ENCODE measurements around the gene UBE2L6.

UBE2L6 gene

GRCh38 chr11:57523419-57523818, 44.1 kb downstream of the UBE2L6 start:
- H4K91ac ChIP-seq (ENCODE audit: low read length): no peak overlapping the region
- no peaks in the 10 kb centered on the region for H3K4me1 ChIP-seq (ENCODE audit: control insufficient read depth, insufficient read depth, low read depth, low read length)
- WGBS: 94% methylated on average over 4 of the region's 4 CpGs

GRCh38 chr11:57521116-57521515, 46.4 kb downstream of the UBE2L6 start:
- WGBS: 86% methylated on average over 1 of the region's 2 CpGs
- Histone ChIP-seq H3K79me1 (replicated peaks; ENCODE audit: low read length, poor library complexity, severe bottlenecking) (no peaks in the 10 kb centered on the region), H2BK5ac (ENCODE audit: low read depth, low read length, poor library complexity, severe bottlenecking) (no peak overlapping the region)

More at GRCh38 chr11:57523419-57523818, 44.1 kb downstream of the UBE2L6 start:
- no peak overlapping the region for H2BK15ac ChIP-seq (ENCODE audit: low read depth, poor library complexity, severe bottlenecking)
- H3K36me3 ChIP-seq (ENCODE audit: control insufficient read depth in 1 of 2, insufficient read depth in 2 of 2, low read depth in 1 of 2, low read length in 2 of 2): peaks cover 4 to 17% of the 10 kb centered on the region in 2 experiments
- H3K9ac ChIP-seq (ENCODE audit: low read length): no peak overlapping the region
- DNase-seq: no peak
- H2AK5ac ChIP-seq (ENCODE audit: low read length, severe bottlenecking): no peak overlapping the region
- H3K4me2 ChIP-seq (ENCODE audit: low read length, poor library complexity, severe bottlenecking): no peak overlapping the region
- peaks cover 4% of the 10 kb centered on the region for H3K79me1 ChIP-seq (replicated peaks; ENCODE audit: low read length, poor library complexity, severe bottlenecking)
- no peaks in the 10 kb centered on the region for H3K27me3 ChIP-seq (ENCODE audit: control insufficient read depth in 1 of 2, insufficient read depth in 1 of 2, low read length in 2 of 2)
- no peak overlapping the region for H3K4me3 ChIP-seq (ENCODE audit: insufficient read depth in 1 of 2, low read depth in 1 of 2, low read length in 2 of 2)
- no peak overlapping the region for H2AFZ ChIP-seq (ENCODE audit: low read depth, low read length)
- no peak overlapping the region for H3K14ac ChIP-seq (ENCODE audit: low read length in 2 of 2)
- no peak overlapping the region for H3K23ac ChIP-seq (ENCODE audit: low read length in 2 of 2)
- H2BK120ac ChIP-seq (ENCODE audit: low read depth, low read length): no peak overlapping the region
- no peak overlapping the region for H3K18ac ChIP-seq (ENCODE audit: low read depth in 1 of 2, low read length in 2 of 2)
- no peak overlapping the region for H2BK5ac ChIP-seq (ENCODE audit: low read depth, low read length, poor library complexity, severe bottlenecking)
- no peak overlapping the region for H3K27ac ChIP-seq (ENCODE audit: low read length, poor library complexity, severe bottlenecking)
- peaks cover 4% of the 10 kb centered on the region for H3K9me3 ChIP-seq (ENCODE audit: control insufficient read depth, low read length)
- H2BK12ac ChIP-seq (ENCODE audit: low read length in 2 of 2): no peak overlapping the region
- no peak overlapping the region for H4K8ac ChIP-seq (ENCODE audit: low read length)
- H3K4ac ChIP-seq (ENCODE audit: low read depth in 1 of 2, low read length in 2 of 2): no peak overlapping the region

GRCh38 chr11:57516061-57516443, 51.4 kb downstream of the UBE2L6 start:
- no peaks in the 10 kb centered on the region for H3K36me3 ChIP-seq (ENCODE audit: control insufficient read depth in 1 of 2, insufficient read depth in 2 of 2, low read depth in 1 of 2, low read length in 2 of 2)
- peak overlapping the region; percentile 63 for H4K8ac ChIP-seq (ENCODE audit: low read length)
- no peak overlapping the region for H2AFZ ChIP-seq (ENCODE audit: low read depth, low read length)
- no peak for DNase-seq
- peak overlapping the region; percentile 91 for H3K9ac ChIP-seq (ENCODE audit: low read length)
- H3K14ac ChIP-seq (ENCODE audit: low read length in 2 of 2): no peak overlapping the region
- no peaks in the 10 kb centered on the region for H3K9me3 ChIP-seq (ENCODE audit: control insufficient read depth, low read length)
- H2BK5ac ChIP-seq (ENCODE audit: low read depth, low read length, poor library complexity, severe bottlenecking): no peak overlapping the region
- WGBS: 37% methylated on average over 5 of the region's 5 CpGs
- H3K4ac ChIP-seq (ENCODE audit: low read depth in 1 of 2, low read length in 2 of 2): no peak overlapping the region
- no peaks in the 10 kb centered on the region for H3K79me1 ChIP-seq (replicated peaks; ENCODE audit: low read length, poor library complexity, severe bottlenecking)
- no peak overlapping the region for H2BK12ac ChIP-seq (ENCODE audit: low read length in 2 of 2)
- H3K4me1 ChIP-seq (ENCODE audit: control insufficient read depth, insufficient read depth, low read depth, low read length): peaks cover 14% of the 10 kb centered on the region
- peak overlapping the region; percentile 99 for H3K4me2 ChIP-seq (ENCODE audit: low read length, poor library complexity, severe bottlenecking)
- no peak overlapping the region for H4K91ac ChIP-seq (ENCODE audit: low read length)
- H3K27me3 ChIP-seq (ENCODE audit: control insufficient read depth in 1 of 2, insufficient read depth in 1 of 2, low read length in 2 of 2): no peaks in the 10 kb centered on the region
- H2BK120ac ChIP-seq (ENCODE audit: low read depth, low read length): no peak overlapping the region
- H2BK15ac ChIP-seq (ENCODE audit: low read depth, poor library complexity, severe bottlenecking): no peak overlapping the region
- no peak overlapping the region for H3K23ac ChIP-seq (ENCODE audit: low read length in 2 of 2)
- no peak overlapping the region for H3K27ac ChIP-seq (ENCODE audit: low read length, poor library complexity, severe bottlenecking)
- H2AK5ac ChIP-seq (ENCODE audit: low read length, severe bottlenecking): no peak overlapping the region
- peak overlapping the region; percentile 72 to 84 for H3K4me3 ChIP-seq (ENCODE audit: insufficient read depth in 1 of 2, low read depth in 1 of 2, low read length in 2 of 2)
- H3K18ac ChIP-seq (ENCODE audit: low read depth in 1 of 2, low read length in 2 of 2): no peak overlapping the region

More at GRCh38 chr11:57521116-57521515, 46.4 kb downstream of the UBE2L6 start:
- H3K4me3 ChIP-seq (ENCODE audit: insufficient read depth in 1 of 2, low read depth in 1 of 2, low read length in 2 of 2): no peak overlapping the region
- H2BK120ac ChIP-seq (ENCODE audit: low read depth, low read length): no peak overlapping the region
- no peak overlapping the region for H3K4ac ChIP-seq (ENCODE audit: low read depth in 1 of 2, low read length in 2 of 2)
- DNase-seq: no peak
- H4K91ac ChIP-seq (ENCODE audit: low read length): no peak overlapping the region
- H3K27me3 ChIP-seq (ENCODE audit: control insufficient read depth in 1 of 2, insufficient read depth in 1 of 2, low read length in 2 of 2): no peaks in the 10 kb centered on the region
- no peak overlapping the region for H2BK15ac ChIP-seq (ENCODE audit: low read depth, poor library complexity, severe bottlenecking)
- no peak overlapping the region for H2AFZ ChIP-seq (ENCODE audit: low read depth, low read length)
- peaks cover 4% of the 10 kb centered on the region for H3K9me3 ChIP-seq (ENCODE audit: control insufficient read depth, low read length)
- no peak overlapping the region for H3K14ac ChIP-seq (ENCODE audit: low read length in 2 of 2)
- no peaks in the 10 kb centered on the region for H3K4me1 ChIP-seq (ENCODE audit: control insufficient read depth, insufficient read depth, low read depth, low read length)
- H4K8ac ChIP-seq (ENCODE audit: low read length): no peak overlapping the region
- no peak overlapping the region for H3K9ac ChIP-seq (ENCODE audit: low read length)
- no peak overlapping the region for H3K4me2 ChIP-seq (ENCODE audit: low read length, poor library complexity, severe bottlenecking)
- H3K18ac ChIP-seq (ENCODE audit: low read depth in 1 of 2, low read length in 2 of 2): no peak overlapping the region
- no peak overlapping the region for H3K27ac ChIP-seq (ENCODE audit: low read length, poor library complexity, severe bottlenecking)
- H2AK5ac ChIP-seq (ENCODE audit: low read length, severe bottlenecking): no peak overlapping the region
- H2BK12ac ChIP-seq (ENCODE audit: low read length in 2 of 2): no peak overlapping the region
- no peak overlapping the region for H3K23ac ChIP-seq (ENCODE audit: low read length in 2 of 2)
- H3K36me3 ChIP-seq (ENCODE audit: control insufficient read depth in 1 of 2, insufficient read depth in 2 of 2, low read depth in 1 of 2, low read length in 2 of 2): peaks cover 0 to 10% of the 10 kb centered on the region in 2 experiments

- H4K8ac ChIP-seq (ENCODE audit: low read length): peak within 1 kb of the TSS; percentile 63
- H3K27ac ChIP-seq (ENCODE audit: low read length, poor library complexity, severe bottlenecking): no peak within 1 kb of the TSS
- H3K4me1 ChIP-seq (ENCODE audit: control insufficient read depth, insufficient read depth, low read depth, low read length): peaks cover 14% of the 10 kb centered on the region
- H2BK5ac ChIP-seq (ENCODE audit: low read depth, low read length, poor library complexity, severe bottlenecking): no peak within 1 kb of the TSS
- peak within 1 kb of the TSS; percentile 59 for H4K91ac ChIP-seq (ENCODE audit: low read length)
- peak within 1 kb of the TSS; percentile 27 for H2BK120ac ChIP-seq (ENCODE audit: low read depth, low read length)
- no peak within 1 kb of the TSS for H3K4ac ChIP-seq (ENCODE audit: low read depth in 1 of 2, low read length in 2 of 2)
- no peak within 1 kb of the TSS for H2BK15ac ChIP-seq (ENCODE audit: low read depth, poor library complexity, severe bottlenecking)
- H3K9ac ChIP-seq (ENCODE audit: low read length): peak within 1 kb of the TSS; percentile 91
- no peaks in the 10 kb centered on the region for H3K9me3 ChIP-seq (ENCODE audit: control insufficient read depth, low read length)
- H2BK12ac ChIP-seq (ENCODE audit: low read length in 2 of 2): peak within 1 kb of the TSS in 1 of 2 experiments; percentile 21
- H3K79me1 ChIP-seq (replicated peaks; ENCODE audit: low read length, poor library complexity, severe bottlenecking): no peaks in the 10 kb centered on the region
- peak within 1 kb of the TSS; percentile 41 to 74 for H3K23ac ChIP-seq (ENCODE audit: low read length in 2 of 2)
- DNase-seq: peak; percentile 65
- peak within 1 kb of the TSS; percentile 72 to 84 for H3K4me3 ChIP-seq (ENCODE audit: insufficient read depth in 1 of 2, low read depth in 1 of 2, low read length in 2 of 2)
- H3K36me3 ChIP-seq (ENCODE audit: control insufficient read depth in 1 of 2, insufficient read depth in 2 of 2, low read depth in 1 of 2, low read length in 2 of 2): no peaks in the 10 kb centered on the region
- H3K14ac ChIP-seq (ENCODE audit: low read length in 2 of 2): peak within 1 kb of the TSS in 1 of 2 experiments; percentile 44
- H3K18ac ChIP-seq (ENCODE audit: low read depth in 1 of 2, low read length in 2 of 2): peak within 1 kb of the TSS; percentile 40 to 69
- H3K27me3 ChIP-seq (ENCODE audit: control insufficient read depth in 1 of 2, insufficient read depth in 1 of 2, low read length in 2 of 2): no peaks in the 10 kb centered on the region
- no peak within 1 kb of the TSS for H2AK5ac ChIP-seq (ENCODE audit: low read length, severe bottlenecking)
- peak within 1 kb of the TSS; percentile 43 for H2AFZ ChIP-seq (ENCODE audit: low read depth, low read length)
- 1% methylated on average over 40 of the region's 66 CpGs for WGBS
- H3K4me2 ChIP-seq (ENCODE audit: low read length, poor library complexity, severe bottlenecking): peak within 1 kb of the TSS; percentile 99
Measured at GRCh38 chr11:57515332-57516060, 52.0 kb downstream of the UBE2L6 start, which contains the start of gene SLC43A1. SLC43A1 (minus strand) TSS chr11:57515702; CDS start chr11:57514111, 1,591 bp downstream.

Measured in mesenchymal stem cell (in vitro differentiated cells and primary cell).